NCI-H1436 treated with DMSO at 0.1 percent for 48 hours (cell line): ENCODE measurements around the gene FAIM.
"Not testable (repeated sequence)": the region's sequence is repeated elsewhere in the genome, so short reads cannot be mapped to it uniquely, and the experiment has no call there.

Experiments used
- DNase-seq: peaks from one replicate; lab custom pipeline; 2025; lab: John Stamatoyannopoulos, UW

Gene FAIM

GRCh38 chr3:138601661-138602060 is 6.9 kb upstream of the FAIM start:
- not testable (repeated sequence) for DNase-seq

GRCh38 chr3:138604106-138604595 is 4.4 kb upstream of the FAIM start:
- DNase-seq = not testable (repeated sequence)

GRCh38 chr3:138609898-138610266 is 1.3 kb downstream of the FAIM start:
- DNase-seq = no peak

- no peak for DNase-seq
Observed at GRCh38 chr3:138615462-138615861, 6.9 kb downstream of the FAIM start.

- no peak for DNase-seq
Observed at GRCh38 chr3:138620431-138620830, 11.9 kb downstream of the FAIM start.

GRCh38 chr3:138624518-138624917 is 15.9 kb downstream of the FAIM start:
- no peak for DNase-seq

GRCh38 chr3:138625707-138626365 is 17.3 kb downstream of the FAIM start:
- no peak for DNase-seq

GRCh38 chr3:138629526-138629925 is 21.0 kb downstream of the FAIM start:
- no peak for DNase-seq

- DNase-seq = no peak
Observed at GRCh38 chr3:138638641-138639040, 30.1 kb downstream of the FAIM start.

- no peak for DNase-seq
Observed at GRCh38 chr3:138640537-138640936, 32.0 kb downstream of the FAIM start.

- no peak for DNase-seq
Observed at GRCh38 chr3:138642226-138642926, 33.8 kb downstream of the FAIM start.

- DNase-seq = no peak
Observed at GRCh38 chr3:138642927-138643253, 34.3 kb downstream of the FAIM start.

GRCh38 chr3:138646008-138646407 is 37.4 kb downstream of the FAIM start:
- DNase-seq = no peak

GRCh38 chr3:138646513-138646912 is 37.9 kb downstream of the FAIM start:
- DNase-seq = no peak

- no peak for DNase-seq
Observed at GRCh38 chr3:138649134-138649533, 40.6 kb downstream of the FAIM start.

- DNase-seq = no peak
Observed at GRCh38 chr3:138653567-138653966, 45.0 kb downstream of the FAIM start.

- no peak for DNase-seq
Observed at GRCh38 chr3:138657508-138657907, 48.9 kb downstream of the FAIM start.

- DNase-seq = no peak
Observed at GRCh38 chr3:138668107-138668506, 59.5 kb downstream of the FAIM start.

GRCh38 chr3:138670407-138670806 is 61.8 kb downstream of the FAIM start:
- no peak for DNase-seq

- DNase-seq = no peak
Observed at GRCh38 chr3:138673641-138674530, 65.3 kb downstream of the FAIM start.

GRCh38 chr3:138675393-138675792 is 66.8 kb downstream of the FAIM start:
- DNase-seq = no peak

- DNase-seq = no peak
Observed at GRCh38 chr3:138678086-138678485, 69.5 kb downstream of the FAIM start.

- DNase-seq = no peak
Observed at GRCh38 chr3:138678874-138679392, 70.4 kb downstream of the FAIM start.
